HG03066 (cell line): Measurements from ENCODE around the gene AGPAT4.
"Not testable (repeated sequence)": the region's sequence is repeated elsewhere in the genome, so short reads cannot be mapped to it uniquely, and the experiment has no call there.

Experiments used
- ATAC-seq: cut with Tn5 transposase; IDR thresholded peaks from one replicate; pipeline ENCODE4 v1.9.1; 2021; ENCODE audit warnings: low read depth; ENCODE audit not compliant: unreplicated experiment

AGPAT4 gene

GRCh38 chr6:161228921-161229591 lies 44.8 kb downstream of the AGPAT4 start:
- no peak for ATAC-seq

- ATAC-seq, result no peak
Observed at GRCh38 chr6:161228096-161228495, 45.8 kb downstream of the AGPAT4 start.

GRCh38 chr6:161227004-161227960 lies 46.6 kb downstream of the AGPAT4 start:
- ATAC-seq, result no peak

GRCh38 chr6:161226009-161226964 lies 47.6 kb downstream of the AGPAT4 start:
- ATAC-seq, result no peak

- ATAC-seq, result no peak
Observed at GRCh38 chr6:161225681-161226008, 48.2 kb downstream of the AGPAT4 start.

GRCh38 chr6:161224951-161225680 lies 48.7 kb downstream of the AGPAT4 start:
- not testable (repeated sequence) for ATAC-seq

GRCh38 chr6:161223646-161224045 lies 50.2 kb downstream of the AGPAT4 start:
- no peak for ATAC-seq

GRCh38 chr6:161222706-161223234 lies 51.1 kb downstream of the AGPAT4 start:
- no peak for ATAC-seq

GRCh38 chr6:161220346-161220745 lies 53.5 kb downstream of the AGPAT4 start:
- ATAC-seq, result no peak

GRCh38 chr6:161219680-161220079 lies 54.2 kb downstream of the AGPAT4 start:
- no peak for ATAC-seq

- no peak for ATAC-seq
Observed at GRCh38 chr6:161218222-161218621, 55.6 kb downstream of the AGPAT4 start.

GRCh38 chr6:161217628-161218027 lies 56.2 kb downstream of the AGPAT4 start:
- no peak for ATAC-seq

GRCh38 chr6:161216616-161217205 lies 57.1 kb downstream of the AGPAT4 start:
- ATAC-seq, result no peak

- ATAC-seq, result no peak
Observed at GRCh38 chr6:161215876-161216615, 57.8 kb downstream of the AGPAT4 start.

- ATAC-seq, result no peak
Observed at GRCh38 chr6:161215193-161215592, 58.7 kb downstream of the AGPAT4 start.

GRCh38 chr6:161214722-161215121 lies 59.1 kb downstream of the AGPAT4 start:
- no peak for ATAC-seq

GRCh38 chr6:161212902-161213301 lies 61.0 kb downstream of the AGPAT4 start:
- no peak for ATAC-seq

GRCh38 chr6:161211380-161212035 lies 62.4 kb downstream of the AGPAT4 start:
- no peak for ATAC-seq
